GM21390 (cell line): ENCODE results near the gene RNF138.
"Not testable (repeated sequence)": the region's sequence is repeated elsewhere in the genome, so short reads cannot be mapped to it uniquely, and the experiment has no call there.

Source experiments
- ATAC-seq: cut with Tn5 transposase; IDR thresholded peaks from one replicate; pipeline ENCODE4 v1.9.1; 2021; ENCODE audit not compliant: unreplicated experiment

Gene RNF138

DNA sequence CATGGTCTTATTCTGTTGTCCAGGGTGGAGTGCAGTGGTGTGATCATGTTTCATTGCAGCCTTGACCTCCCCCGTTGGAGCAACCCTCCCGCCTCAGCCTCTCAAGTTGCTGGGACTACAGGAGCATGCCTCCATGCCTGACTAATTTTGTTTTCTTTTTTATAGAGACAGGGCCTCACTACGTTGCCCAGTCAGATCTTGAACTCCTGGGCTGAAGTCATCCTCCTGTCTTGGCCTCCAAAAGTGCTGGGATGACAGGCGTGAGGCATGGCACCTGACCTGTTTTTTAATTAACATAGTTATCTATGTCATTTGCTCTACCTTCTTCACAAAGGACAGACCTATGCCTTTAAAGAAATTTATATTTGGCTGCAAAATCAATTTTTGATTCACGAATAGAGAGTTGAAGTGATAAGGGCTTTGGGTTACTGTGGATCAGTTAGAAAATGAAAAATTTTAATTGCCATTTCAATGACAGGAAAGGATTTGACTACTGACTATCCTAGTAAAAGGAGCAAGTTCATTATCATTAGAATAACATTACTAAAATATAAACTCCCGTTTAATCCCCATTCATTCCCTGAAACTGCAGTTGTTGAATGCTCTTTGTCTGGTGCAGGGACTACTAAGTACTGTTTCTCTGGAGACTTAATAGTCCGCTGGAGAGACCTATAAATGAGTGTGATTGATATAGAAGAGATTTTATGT lies 3.7 kb downstream of the RNF138 start:
- ATAC-seq = no peak

DNA sequence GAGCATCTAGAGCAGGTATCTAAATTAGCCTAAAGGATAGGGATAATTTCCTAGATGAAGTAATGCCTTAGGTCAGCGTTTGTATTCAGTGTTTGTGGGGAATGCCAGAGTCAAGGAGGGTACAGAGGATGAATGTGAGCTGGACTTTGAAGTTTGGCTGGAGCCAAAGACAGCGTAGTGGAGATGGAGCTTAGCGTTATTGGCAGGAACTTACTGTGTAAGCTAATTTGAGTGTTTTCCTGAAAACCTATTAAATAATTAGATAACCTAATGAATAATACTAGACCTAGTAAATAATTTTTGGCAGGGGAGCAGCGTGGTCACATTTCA lies 4.2 kb downstream of the RNF138 start:
- no peak for ATAC-seq

DNA sequence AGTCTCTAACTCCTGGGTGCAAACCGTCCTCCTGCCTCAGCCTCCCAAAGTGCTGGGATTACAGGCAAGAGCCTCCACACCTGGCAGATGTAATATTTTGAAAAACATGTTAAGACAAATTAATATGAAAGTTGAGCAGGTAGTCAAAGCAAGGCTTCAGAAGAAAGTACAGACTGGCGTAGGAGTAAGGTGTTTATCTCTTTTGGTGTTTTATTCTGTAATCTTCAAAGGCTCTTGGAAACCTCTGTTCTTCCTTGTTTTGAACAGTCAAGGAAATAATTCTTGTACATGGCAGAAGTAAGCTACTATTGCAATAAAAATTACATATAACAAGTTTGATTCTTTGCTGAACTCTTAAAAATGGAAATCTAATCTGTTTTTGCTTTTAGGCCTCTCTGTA lies 5.3 kb downstream of the RNF138 start:
- no peak for ATAC-seq

GRCh38 chr18:32104516-32104915 lies 12.8 kb downstream of the RNF138 start:
- ATAC-seq = no peak

DNA sequence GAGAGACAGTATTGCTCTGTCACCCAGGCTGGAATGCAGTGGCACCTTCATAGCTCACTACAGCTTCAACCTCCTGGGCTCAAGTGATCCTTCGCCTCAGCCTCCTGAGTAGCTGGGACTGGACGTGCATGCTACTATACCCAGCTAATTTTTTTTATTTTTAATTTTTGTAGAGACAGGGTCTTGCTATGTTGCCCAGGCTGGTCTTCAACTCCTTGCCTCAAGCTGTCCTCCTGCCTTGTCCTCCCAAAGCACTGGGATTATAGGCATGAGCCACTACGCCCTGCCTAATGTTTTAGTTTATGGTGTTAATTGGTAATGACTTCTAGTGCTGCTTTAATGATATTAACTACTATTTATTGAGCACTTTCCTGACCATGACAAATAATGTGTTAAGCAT lies 18.3 kb downstream of the RNF138 start:
- ATAC-seq = no peak

- ATAC-seq = no peak
These were observed 20.0 kb downstream of the RNF138 start for GRCh38 chr18:32111706-32112105.

DNA sequence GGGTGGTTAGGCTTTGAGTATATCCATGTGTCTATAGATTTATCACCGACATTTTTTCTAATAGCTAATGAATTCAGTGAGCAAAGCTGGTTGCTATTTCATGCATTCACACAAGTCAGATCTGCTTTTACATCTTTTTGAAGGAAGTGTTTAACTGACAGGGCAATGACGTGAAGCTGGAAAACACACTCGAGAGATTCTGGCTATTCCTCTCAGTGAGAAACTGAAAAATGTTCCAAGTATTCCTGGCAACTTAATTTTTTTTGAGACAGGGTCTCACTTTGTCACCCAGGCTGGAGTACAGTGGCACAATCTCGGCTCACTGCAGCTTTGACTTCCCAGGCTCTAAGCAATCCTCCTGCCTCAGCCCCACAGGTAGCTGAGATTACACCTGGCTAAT lies 21.2 kb downstream of the RNF138 start:
- ATAC-seq = no peak

- no peak for ATAC-seq
These were observed 22.7 kb downstream of the RNF138 start for GRCh38 chr18:32114293-32114942.

DNA sequence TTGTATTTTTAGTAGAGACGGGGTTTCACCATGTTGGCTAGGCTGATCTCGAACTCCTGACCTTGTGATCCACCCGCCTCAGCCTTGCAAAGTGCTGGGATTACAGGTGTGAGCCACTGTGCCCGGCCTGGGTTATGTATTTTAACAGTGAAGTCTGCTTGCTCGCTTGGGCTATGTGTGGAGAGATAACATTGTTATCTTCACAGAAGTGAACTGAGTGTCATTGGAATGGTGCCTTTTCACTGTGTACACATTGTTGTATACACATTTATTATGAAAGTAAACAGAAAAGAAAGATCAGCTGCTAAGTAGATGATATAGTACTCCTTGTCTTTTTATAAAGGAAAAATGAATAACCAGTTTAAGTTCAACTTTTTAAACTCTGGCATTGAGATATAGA lies 30.4 kb downstream of the RNF138 start:
- ATAC-seq = no peak

DNA sequence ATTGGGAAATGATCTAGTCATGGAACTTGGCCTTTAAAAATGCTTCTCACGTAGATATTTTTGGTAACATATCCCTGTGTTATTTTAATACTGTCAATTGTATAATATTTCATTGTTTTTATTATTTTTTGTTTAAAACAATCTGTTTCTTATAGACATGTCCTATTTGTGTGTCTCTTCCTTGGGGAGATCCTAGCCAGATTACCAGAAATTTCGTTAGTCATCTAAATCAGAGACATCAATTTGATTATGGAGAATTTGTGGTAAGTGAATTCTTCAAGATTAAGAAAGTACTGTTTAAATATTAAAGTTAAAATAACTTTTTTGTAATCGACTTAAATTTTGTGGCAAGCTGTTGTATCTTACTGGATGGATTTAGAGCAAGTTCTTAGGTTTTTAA lies 34.9 kb downstream of the RNF138 start:
- ATAC-seq = no peak

DNA sequence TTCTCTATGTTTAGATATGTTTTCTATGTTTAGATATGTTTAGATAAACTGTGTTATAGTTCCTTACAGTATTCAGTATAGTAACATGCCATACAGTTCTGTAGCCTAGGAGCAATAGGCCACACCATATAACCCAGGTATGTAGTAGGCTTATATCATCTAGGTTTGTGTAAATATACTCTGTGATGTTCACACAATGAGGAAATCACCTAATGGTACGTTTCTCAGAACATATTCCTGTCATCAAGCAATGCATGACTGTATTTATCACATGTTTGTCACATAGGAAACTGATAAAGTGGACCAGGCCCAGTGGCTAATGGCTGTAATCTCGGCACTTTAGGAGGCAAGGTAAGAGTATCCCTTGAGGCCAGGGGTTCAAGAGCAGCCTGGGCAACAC lies 44.0 kb downstream of the RNF138 start:
- no peak for ATAC-seq

- ATAC-seq = no peak
These were observed 46.8 kb downstream of the RNF138 start for GRCh38 chr18:32138332-32138982.

DNA sequence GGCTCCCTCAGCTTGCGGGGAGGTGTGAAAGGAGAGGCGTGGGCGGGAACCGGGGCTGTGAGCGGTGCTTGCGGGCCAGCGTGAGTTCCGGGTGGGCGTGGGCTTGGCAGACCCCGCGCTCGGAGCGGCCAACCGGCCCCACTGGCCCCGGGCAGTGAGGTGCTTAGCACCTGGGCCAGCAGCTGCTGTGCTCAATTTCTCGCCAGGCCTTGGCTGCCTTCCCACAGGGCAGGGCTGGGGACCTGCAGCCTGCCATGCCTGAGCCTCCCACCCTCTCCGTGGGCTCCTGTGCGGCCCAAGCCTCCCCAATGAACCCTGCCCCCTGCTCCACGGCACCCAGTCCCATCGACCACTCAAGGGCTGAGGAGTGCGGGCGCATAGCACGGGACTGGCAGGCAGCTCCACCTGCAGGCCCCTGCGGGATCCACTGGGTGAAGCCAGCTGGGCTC lies 48.2 kb downstream of the RNF138 start:
- no peak for ATAC-seq

GRCh38 chr18:32148185-32148870 lies 56.7 kb downstream of the RNF138 start:
- ATAC-seq = no peak

DNA sequence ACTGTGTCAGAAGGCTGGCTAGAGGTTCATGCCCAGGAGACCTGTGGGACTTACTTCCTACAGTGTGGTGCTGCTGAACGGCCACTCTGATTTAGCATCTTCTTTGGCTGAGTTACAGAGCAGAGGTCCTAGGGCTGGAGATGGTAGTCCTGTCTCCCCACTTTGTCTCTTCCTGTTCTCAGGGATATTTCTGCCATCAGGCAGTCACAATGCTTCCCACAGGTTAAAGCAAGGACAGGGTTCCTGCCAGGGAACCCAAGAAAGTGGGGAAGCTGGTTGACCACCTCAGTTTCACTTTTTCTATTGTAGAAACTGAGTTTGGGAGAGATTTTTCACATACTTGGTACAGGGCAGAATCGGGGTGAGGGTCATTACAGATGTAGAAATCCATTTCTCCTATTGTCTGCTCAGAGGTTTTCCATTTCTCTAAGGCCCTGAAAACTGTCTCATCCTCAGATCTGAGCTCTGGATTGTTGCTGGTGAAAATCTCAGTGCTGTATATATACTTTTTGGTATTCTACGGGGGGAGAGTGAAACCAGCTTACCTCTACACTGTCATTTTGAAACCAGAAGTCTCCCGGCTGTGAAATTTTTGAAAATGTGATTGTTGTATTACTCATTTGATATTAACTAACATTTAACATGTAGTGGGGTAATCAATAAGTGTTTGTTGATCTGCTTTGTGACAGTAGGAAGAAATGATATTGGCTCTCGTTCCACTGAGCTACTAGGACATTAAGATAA lies 61.2 kb downstream of the RNF138 start:
- peak; percentile 85 for ATAC-seq

DNA sequence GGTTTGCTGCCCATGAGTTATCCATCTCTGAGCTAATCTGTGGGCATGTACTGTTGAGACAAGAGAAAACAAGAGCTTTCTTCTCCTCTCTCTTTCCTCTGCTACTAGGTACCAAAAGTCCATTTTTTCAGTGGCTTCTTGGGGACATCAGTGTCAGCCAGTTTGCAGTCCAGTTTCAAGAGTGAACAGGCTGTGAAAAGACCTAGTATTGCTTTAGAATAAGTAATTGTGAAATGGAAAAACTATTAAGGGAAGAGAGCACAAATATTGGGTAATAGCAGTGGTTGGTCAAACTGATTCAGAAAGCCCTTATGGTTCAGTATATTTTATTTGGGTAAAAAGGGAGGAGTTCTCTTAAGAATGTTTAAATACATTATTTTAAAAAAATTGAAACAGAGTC lies 65.2 kb downstream of the RNF138 start:
- ATAC-seq = no peak

GRCh38 chr18:32157580-32157979 lies 65.9 kb downstream of the RNF138 start:
- ATAC-seq = no peak

DNA sequence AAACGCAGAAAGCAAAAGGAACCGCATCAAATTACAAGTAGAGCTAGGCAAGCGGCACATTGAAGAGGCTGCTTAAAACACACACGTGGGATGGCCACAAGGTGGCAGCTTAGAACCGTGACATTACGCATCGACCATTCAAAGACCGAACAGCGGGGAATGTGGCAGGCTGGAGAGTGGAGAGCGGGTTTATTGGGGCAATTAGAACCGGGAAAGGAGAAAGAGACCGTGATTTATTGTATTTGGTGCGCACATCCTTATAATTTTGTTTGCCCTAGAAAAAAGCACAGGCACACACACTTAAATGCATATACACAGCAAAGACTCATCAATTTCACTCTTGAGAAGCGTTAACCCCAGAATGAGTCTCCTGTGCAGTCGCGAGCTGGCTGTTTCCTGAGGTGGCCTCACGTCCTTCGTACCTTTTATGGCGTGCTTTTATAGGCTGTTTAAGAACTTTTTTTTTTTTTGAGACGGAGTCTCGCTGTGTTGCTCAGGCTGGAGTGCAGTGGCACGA lies 66.5 kb downstream of the RNF138 start:
- ATAC-seq = peak; percentile 96

DNA sequence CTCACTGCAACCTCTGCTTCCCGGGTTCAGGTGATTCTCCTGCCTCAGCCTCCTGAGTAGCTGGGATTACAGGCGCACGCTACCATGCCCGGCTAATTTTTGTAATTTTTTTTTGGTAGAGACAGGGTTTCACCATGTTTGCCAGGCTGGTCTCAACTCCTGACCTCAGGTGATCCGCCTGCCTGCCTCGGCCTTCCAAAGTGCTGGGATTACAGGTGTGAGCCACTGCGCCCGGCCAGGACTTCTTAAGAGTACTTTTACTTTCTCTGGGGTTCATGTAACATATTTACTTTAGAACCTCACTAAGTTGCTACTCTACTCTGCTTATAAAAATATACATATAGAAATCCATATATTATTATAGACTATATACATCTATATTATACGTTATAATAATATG lies 67.0 kb downstream of the RNF138 start:
- not testable (repeated sequence) for ATAC-seq

DNA sequence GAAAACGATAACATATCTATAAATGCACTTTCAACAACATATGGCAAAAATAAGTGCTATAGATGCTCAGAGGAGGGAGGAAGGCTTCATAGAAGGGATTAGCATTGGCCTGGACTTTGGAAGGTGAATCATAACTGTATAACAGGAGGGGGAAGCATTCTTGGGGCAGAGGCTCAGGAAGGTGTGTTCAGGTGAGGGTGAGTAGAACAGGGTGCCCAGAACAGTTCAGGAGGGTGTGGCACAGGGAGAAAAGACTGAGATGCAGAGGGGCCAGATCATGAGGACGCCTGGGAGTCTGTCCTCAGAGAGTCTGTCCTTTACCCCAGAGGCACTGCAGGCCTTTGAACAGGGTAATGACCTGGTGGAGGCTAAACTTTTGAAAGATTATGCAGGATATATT lies 68.9 kb downstream of the RNF138 start:
- ATAC-seq = no peak
